Ovary (tissue), 9 donors: Measurements from ENCODE around the gene MED15. TPM values are rescaled to one million over a fixed set of nuclear protein-coding genes. Genes with fewer than 3 reads are reported as not detected.

Experiments
- DNase-seq, 5 donors: peaks; one replicate each; pipeline ENCODE4 v3.0.0-alpha.2; 2019 to 2020
- H3K27ac ChIP-seq, 2 donors: fragments of 200-600 bp; one replicate each; pipeline versions ENCODE4 v1.5.1 to v1.8.0; 2019 to 2022
- H3K27me3 ChIP-seq: fragments of 200-600 bp; one replicate; pipeline ENCODE4 v1.8.0; 2022
- H3K36me3 ChIP-seq: fragments of 200-600 bp; sonication (generic); one replicate; pipeline ENCODE4 v1.5.1; 2019
- H3K4me1 ChIP-seq: one replicate; pipeline ENCODE4 v1.8.1; 2013; ENCODE audit warnings: mild to moderate bottlenecking, moderate library complexity; ENCODE audit not compliant: insufficient read depth
- H3K4me3 ChIP-seq: fragments of 200-600 bp; sonication (generic); one replicate; pipeline ENCODE4 v1.5.1; 2017
- H3K9me3 ChIP-seq, 2 donors: fragments of 200-600 bp in 1 of 2; sonication (generic) in 1 of 2; one replicate each; pipeline versions ENCODE4 v1.5.1 to v1.8.1; 2013 to 2019; ENCODE audit warnings: mild to moderate bottlenecking in 1 of 2, moderate library complexity in 1 of 2
- CTCF ChIP-seq, 3 donors: fragments of 450-650 bp in 2 of 3; fragments of 200-600 bp in 1 of 3; IDR thresholded peaks; one replicate each; pipeline versions ENCODE4 v1.5.1 to v1.8.0; 2016 to 2022; ENCODE audit warnings: antibody characterized with exemption in 3 of 3, mild to moderate bottlenecking in 1 of 3
- EP300 ChIP-seq: sonication (generic); formaldehyde crosslinking; IDR thresholded peaks from one replicate; pipeline ENCODE4 v1.6.1; 2017; ENCODE audit warnings: antibody characterized with exemption
- POLR2A ChIP-seq: fragments of 450-650 bp; IDR thresholded peaks from one replicate; pipeline ENCODE4 v1.6.1; 2017; ENCODE audit warnings: antibody characterized with exemption, mild to moderate bottlenecking, moderate library complexity
- WGBS, 3 donors: extraction: QIAGEN DNeasy Blood & Tissue Kit in 1 of 3; methylation state at CpG; one replicate each; pipeline versions ENCODE4 v1.1.5 to v1.1.7; 2013 to 2017; 5-methylcytosine and 5-hydroxymethylcytosine counted together
- intact Hi-C, 4 donors: fragments of 100-400 bp; cut with DNase I; formaldehyde crosslinking; loops; one replicate each; pipeline versions ENCODE4 v1.11.0 to v1.15.1; 2022 to 2023
- polyA plus RNA-seq, 2 donors: library from polyadenylated mRNA; stranded (reverse); fragments of 200-250 nt in 1 of 2; fragments of 350-450 nt in 1 of 2; fragmentation: Illumina TruSeq in 1 of 2; extraction: RNeasy Lipid Tissue Mini Kit (QIAGEN cat#74804) in 1 of 2; gene quantifications; one replicate each; pipeline ENCODE4 v1.2.3, GENCODE V29; 2013 to 2014
- total RNA-seq, 7 donors: library from RNA; depleted of rRNA in 2 of 7; stranded (reverse); fragments of >200 nt in 2 of 7; fragmentation: NEBNext Ultra II Directional in 3 of 7; extraction: Animal tissue kit (Norgen Biotek cat#: 25700) in 3 of 7; gene quantifications; one replicate each; pipeline versions ENCODE4 v1.1.0 to v1.2.4, GENCODE V29; 2016 to 2023
- donor health status: DM: no; HTN: no; CAD: no; lungs with moderate emphysema.
- donor health status: DM: no; HTN: no; CAD: no.
- donor health status: Bipolar disorder and iron deficiency.
- donor health status: DM: yes; HTN: yes; CAD: no.
- donor health status: DM: no; HTN: no; CAD: no.
- donor health status: DM: yes; HTN: yes; CAD: no.

The MED15 gene
- total and polyA plus RNA-seq, 9 donors, result 21.9 to 79.3 (median 68.3) TPM

GRCh38 chr22:20491346-20491745 lies 16.1 kb upstream of the MED15 start:
- Histone ChIP-seq H3K27ac (no peak overlapping the region), H3K27me3 (no peaks in the 10 kb centered on the region), H3K4me3 (no peak overlapping the region), H3K4me1 (no peaks in the 10 kb centered on the region), H3K36me3 (no peaks in the 10 kb centered on the region), H3K9me3 (no peaks in the 10 kb centered on the region)
- DNase-seq, result no peak
- WGBS, 3 donors, result 95 to 97% (median 96%) methylated on average over 2 of the region's 2 CpGs
- TF ChIP-seq CTCF (IDR thresholded peaks at IDR 0.05) (no peak), EP300 (no peak), POLR2A (no peak)
- intact Hi-C loops, result loop anchor here in 2 of 4 donors (10.0 kb wide), 2 partner anchors 63 to 213 kb away; no protein-coding TSS in a partner anchor

- Histone ChIP-seq H3K4me1 (no peaks in the 10 kb centered on the region), H3K36me3 (no peaks in the 10 kb centered on the region), H3K27me3 (no peaks in the 10 kb centered on the region), H3K4me3 (peak within 1 kb of the TSS; percentile 52), H3K9me3 (no peaks in the 10 kb centered on the region), H3K27ac (peak within 1 kb of the TSS; percentile 77 to 99)
- WGBS, 3 donors, result 1% methylated on average over 44 to 108 of the region's 108 CpGs
- intact Hi-C loops, result loop anchor here (5.0 to 10.0 kb wide), 4 partner anchors 60 to 210 kb away; no protein-coding TSS in a partner anchor
- DNase-seq, result peak in 1 of 5 donors; percentile 48
- TF ChIP-seq CTCF (IDR thresholded peaks at IDR 0.05) (peak in 1 of 3 donors; percentile 8), POLR2A (no peak)
Measured at GRCh38 chr22:20494978-20495860, 12.2 kb upstream of the MED15 start, which contains the start of gene KLHL22. TSS of gene KLHL22 (minus strand) at chr22:20495795. CDS start at chr22:20489211, 6,584 bp downstream.

GRCh38 chr22:20495861-20496681 lies 11.3 kb upstream of the MED15 start:
- intact Hi-C loops, result loop anchor here (5.0 to 10.0 kb wide), 4 partner anchors 59 to 209 kb away; no protein-coding TSS in a partner anchor
- 0 to 1% (median 0%) methylated on average over 34 to 54 of the region's 54 CpGs for WGBS, 3 donors
- Histone ChIP-seq H3K9me3 (no peaks in the 10 kb centered on the region), H3K4me3 (peak overlapping the region; percentile 52), H3K27ac (peak overlapping the region; percentile 77 to 99), H3K36me3 (no peaks in the 10 kb centered on the region), H3K27me3 (no peaks in the 10 kb centered on the region), H3K4me1 (no peaks in the 10 kb centered on the region)
- TF ChIP-seq CTCF (IDR thresholded peaks at IDR 0.05) (peak; percentile 83 to 94 (median 90)), POLR2A (peak; percentile 51), EP300 (no peak)
- DNase-seq, result peak; percentile 90 to 94 (median 92)

GRCh38 chr22:20497426-20497825 lies 10.0 kb upstream of the MED15 start:
- 86 to 92% (median 87%) methylated on average over 3 of the region's 3 CpGs for WGBS, 3 donors
- intact Hi-C loops, result loop anchor here (5.0 to 10.0 kb wide), 4 partner anchors 57 to 207 kb away; no protein-coding TSS in a partner anchor
- no peaks in the 10 kb centered on the region for H3K9me3 ChIP-seq
- no peaks in the 10 kb centered on the region for H3K27me3 ChIP-seq
- no peak for DNase-seq
- H3K36me3 ChIP-seq, result no peaks in the 10 kb centered on the region
- H3K4me3 ChIP-seq, result no peak overlapping the region
- H3K27ac ChIP-seq, result no peak overlapping the region
- TF ChIP-seq POLR2A (no peak), CTCF (IDR thresholded peaks at IDR 0.05) (no peak), EP300 (no peak)
- no peaks in the 10 kb centered on the region for H3K4me1 ChIP-seq
